Pancreas (tissue), 10 donors: ENCODE data around the gene SYNE2. TPM values are rescaled to one million over a fixed set of nuclear protein-coding genes. Genes with fewer than 3 reads are reported as not detected.

Experiments used
- ATAC-seq, 4 donors: fragments of 200-7000 bp; cut with Tn5 transposase; one replicate each; pipeline versions ENCODE4 v1.8.0 to v1.9.1; 2020; ENCODE audit warnings: mild to moderate bottlenecking in 4 of 4, moderate library complexity in 4 of 4
- DNase-seq, 6 donors: peaks; one replicate each; pipeline ENCODE4 v3.0.0-alpha.2; 2020
- FAIRE-seq: peaks from 2 replicates; lab custom pipeline; 2012; peaks lifted over from hg19 to GRCh38; lab: Jason Lieb, UNC
- H3K27ac ChIP-seq, 4 donors: fragments of 200-600 bp; sonication (generic); 1 replicate in 3 of 4; 2 replicates in 1 of 4; pipeline versions ENCODE4 v1.5.0 to v1.8.0; 2020
- H3K27me3 ChIP-seq, 4 donors: fragments of 200-600 bp; one replicate each; pipeline ENCODE4 v1.8.0; 2021
- H3K36me3 ChIP-seq, 3 donors: fragments of 200-600 bp; sonication (generic) in 1 of 3; one replicate each; pipeline versions ENCODE4 v1.5.0 to v1.8.0; 2020 to 2021
- H3K4me1 ChIP-seq, 3 donors: fragments of 200-600 bp; one replicate each; pipeline ENCODE4 v1.8.0; 2021
- H3K4me3 ChIP-seq, 4 donors: fragments of 200-600 bp; sonication (generic) in 2 of 4; one replicate each; pipeline versions ENCODE4 v1.5.0 to v1.8.0; 2020 to 2021
- H3K9me3 ChIP-seq, 4 donors: fragments of 200-600 bp; one replicate each; pipeline ENCODE4 v1.8.0; 2021
- WGBS, 2 donors: extraction: QIAGEN DNeasy Blood & Tissue Kit; methylation state at CpG; one replicate each; pipeline ENCODE4 v1.1.7; 2013; 5-methylcytosine and 5-hydroxymethylcytosine counted together
- intact Hi-C, 3 donors: fragments of 100-400 bp; cut with DNase I; formaldehyde crosslinking; loops; one replicate each; pipeline versions ENCODE4 v1.11.1 to v1.14.2; 2022
- polyA plus RNA-seq, 2 donors: library from polyadenylated mRNA; stranded (reverse); fragments of 200-250 nt; gene quantifications; one replicate each; pipeline ENCODE4 v1.2.3, GENCODE V29; 2013
- total RNA-seq, 6 donors: library from RNA; stranded (reverse); fragmentation: NEBNext Ultra II Directional in 4 of 6; extraction: Animal tissue kit (Norgen Biotek cat#: 25700) in 4 of 6; gene quantifications; one replicate each; pipeline versions ENCODE4 v1.2.1 to v1.2.4, GENCODE V29; 2021 to 2023
- TF ChIP-seq, protein P1 (sequence below), 4 donors: fragments of 200-600 bp; sonication (generic) in 3 of 4; IDR thresholded peaks; one replicate each; pipeline versions ENCODE4 v1.5.0 to v1.8.0; 2021; ENCODE audit warnings: antibody characterized with exemption in 4 of 4
- donor health status: healthy with polysubstance abuse.
- donor health status: DM: no; HTN: no; CAD: no; lungs with moderate emphysema.
- donor health status: DM: no; HTN: no; CAD: no.
- donor health status: control.
- donor health status: control.
- donor health status: Bipolar disorder and iron deficiency.
- donor health status: DM: yes; HTN: yes; CAD: no.
- donor health status: DM: no; HTN: no; CAD: no.
- donor health status: DM: no; HTN: no; CAD: no.
- donor health status: DM: yes; HTN: yes; CAD: no.

SYNE2 gene
- total and polyA plus RNA-seq, 8 donors: 45.2 to 103 (median 56.6) TPM

DNA sequence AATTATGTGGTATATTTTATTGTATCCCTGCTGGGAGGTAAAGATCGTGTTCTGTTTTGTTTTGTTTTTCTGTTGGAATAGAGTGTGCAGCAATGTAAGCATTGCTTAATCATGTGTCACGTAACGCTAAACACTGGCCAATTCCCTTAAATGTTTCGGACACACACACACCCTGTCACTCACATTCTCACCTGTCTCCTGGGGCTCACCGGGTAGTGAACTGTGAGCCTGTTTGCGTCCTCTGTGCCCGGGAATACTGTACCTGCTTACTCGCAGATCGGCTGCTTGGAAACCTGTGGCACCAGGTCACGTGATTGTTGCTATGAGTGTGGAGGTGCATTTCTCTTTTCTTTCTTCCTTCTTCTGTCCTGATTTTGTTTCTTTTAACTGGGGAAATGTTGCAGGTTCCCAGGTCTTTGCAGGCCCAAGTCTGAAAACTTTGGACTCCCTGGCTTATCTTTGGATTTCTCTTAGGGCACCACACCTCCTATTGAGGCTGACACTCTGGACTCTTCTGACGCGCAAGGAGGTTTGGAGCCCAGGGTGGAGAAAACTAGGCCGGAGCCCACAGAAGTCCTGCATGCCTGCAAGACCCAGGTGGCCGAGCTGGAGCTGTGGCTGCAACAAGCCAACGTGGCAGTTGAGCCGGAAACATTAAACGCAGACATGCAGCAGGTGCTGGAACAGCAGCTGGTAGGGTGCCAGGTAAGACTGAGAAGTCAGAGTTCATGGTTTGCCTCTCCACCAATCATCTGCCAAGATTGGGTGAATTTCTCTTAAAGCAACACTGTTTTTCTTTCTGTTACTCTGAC lies 260.3 kb downstream of the SYNE2 start:
- Histone ChIP-seq H3K4me1 (peaks cover 10 to 17% (median 12%) of the 10 kb centered on the region in 3 donors), H3K4me3 (peak overlapping the region in 2 of 4 donors; percentile 28 to 29), H3K9me3 (no peaks in the 10 kb centered on the region), H3K27ac (peak overlapping the region; percentile 33 to 91 (median 82)), H3K36me3 (no peaks in the 10 kb centered on the region), H3K27me3 (no peaks in the 10 kb centered on the region)
- ATAC-seq: peak; percentile 79 to 87 (median 86)
- FAIRE-seq: no peak
- TF ChIP-seq, protein P1, sequence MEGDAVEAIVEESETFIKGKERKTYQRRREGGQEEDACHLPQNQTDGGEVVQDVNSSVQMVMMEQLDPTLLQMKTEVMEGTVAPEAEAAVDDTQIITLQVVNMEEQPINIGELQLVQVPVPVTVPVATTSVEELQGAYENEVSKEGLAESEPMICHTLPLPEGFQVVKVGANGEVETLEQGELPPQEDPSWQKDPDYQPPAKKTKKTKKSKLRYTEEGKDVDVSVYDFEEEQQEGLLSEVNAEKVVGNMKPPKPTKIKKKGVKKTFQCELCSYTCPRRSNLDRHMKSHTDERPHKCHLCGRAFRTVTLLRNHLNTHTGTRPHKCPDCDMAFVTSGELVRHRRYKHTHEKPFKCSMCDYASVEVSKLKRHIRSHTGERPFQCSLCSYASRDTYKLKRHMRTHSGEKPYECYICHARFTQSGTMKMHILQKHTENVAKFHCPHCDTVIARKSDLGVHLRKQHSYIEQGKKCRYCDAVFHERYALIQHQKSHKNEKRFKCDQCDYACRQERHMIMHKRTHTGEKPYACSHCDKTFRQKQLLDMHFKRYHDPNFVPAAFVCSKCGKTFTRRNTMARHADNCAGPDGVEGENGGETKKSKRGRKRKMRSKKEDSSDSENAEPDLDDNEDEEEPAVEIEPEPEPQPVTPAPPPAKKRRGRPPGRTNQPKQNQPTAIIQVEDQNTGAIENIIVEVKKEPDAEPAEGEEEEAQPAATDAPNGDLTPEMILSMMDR (IDR thresholded peaks at IDR 0.05): no peak
- DNase-seq: peak; percentile 74 to 85 (median 82)
- 30 to 32% methylated on average over 17 of the region's 17 CpGs for WGBS, 2 donors
- intact Hi-C loops: no loop called here

DNA sequence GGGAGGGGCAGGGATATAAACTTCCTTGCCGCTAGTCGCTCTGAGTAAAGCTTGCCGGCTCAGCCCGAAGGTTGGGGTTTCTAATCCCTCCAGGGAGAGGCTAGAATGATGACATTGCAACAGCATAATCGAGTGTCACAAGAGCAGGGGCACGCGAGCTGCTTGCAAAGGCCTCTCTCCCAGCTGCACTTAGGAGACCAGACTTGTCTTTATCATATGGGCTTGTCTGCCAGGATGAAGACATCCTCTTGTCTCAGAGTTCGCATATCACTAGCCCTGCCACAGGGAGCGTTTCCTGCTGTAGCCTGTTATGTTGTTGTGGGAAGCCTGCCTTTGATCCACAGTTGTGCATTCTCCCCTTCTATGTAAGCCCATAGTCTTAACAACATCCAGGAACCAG lies 261.4 kb downstream of the SYNE2 start:
- intact Hi-C loops: no loop called here
- H3K4me1 ChIP-seq: peaks cover 10 to 27% (median 12%) of the 10 kb centered on the region in 3 donors
- FAIRE-seq (no peak), ATAC-seq (peak in 2 of 4 donors; percentile 2 to 12), DNase-seq (peak in 1 of 6 donors; percentile 56)
- H3K4me3 ChIP-seq: peak overlapping the region in 2 of 4 donors; percentile 28 to 29
- WGBS, 2 donors: 37 to 50% methylated on average over 9 of the region's 9 CpGs
- H3K27me3 ChIP-seq: no peaks in the 10 kb centered on the region
- TF ChIP-seq, protein P1 (IDR thresholded peaks at IDR 0.05): no peak
- H3K36me3 ChIP-seq: no peaks in the 10 kb centered on the region
- peak overlapping the region in 2 of 4 donors; percentile 77 to 91 for H3K27ac ChIP-seq
- H3K9me3 ChIP-seq: no peaks in the 10 kb centered on the region

DNA sequence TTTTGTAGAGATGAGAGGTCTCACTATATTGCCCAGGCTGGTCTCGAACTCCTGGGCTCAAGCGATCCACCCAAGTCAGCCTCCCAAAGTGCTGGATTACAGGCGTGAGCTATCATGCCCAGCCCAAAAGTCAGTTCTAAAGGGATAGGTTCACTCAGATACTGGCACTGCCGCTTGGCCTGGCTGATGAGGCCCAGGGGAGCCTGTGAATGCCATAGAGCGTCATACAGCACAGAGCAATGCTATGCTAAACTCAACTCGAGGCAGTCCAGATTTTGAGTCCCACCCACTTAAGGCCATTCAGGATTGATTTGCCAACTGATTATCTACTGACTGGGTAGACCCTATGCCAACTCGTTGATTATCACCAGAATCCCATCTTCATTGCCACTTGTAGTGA lies 262.0 kb downstream of the SYNE2 start:
- H3K9me3 ChIP-seq: no peaks in the 10 kb centered on the region
- peak overlapping the region in 1 of 4 donors; percentile 29 for H3K4me3 ChIP-seq
- peak overlapping the region in 1 of 4 donors; percentile 91 for H3K27ac ChIP-seq
- FAIRE-seq (no peak), DNase-seq (no peak), ATAC-seq (no peak)
- intact Hi-C loops: no loop called here
- WGBS, 2 donors: 85 to 87% methylated on average over 7 of the region's 7 CpGs
- TF ChIP-seq, protein P1 (IDR thresholded peaks at IDR 0.05): no peak
- H3K27me3 ChIP-seq: no peaks in the 10 kb centered on the region
- H3K4me1 ChIP-seq: peaks cover 4 to 27% (median 12%) of the 10 kb centered on the region in 3 donors
- H3K36me3 ChIP-seq: no peaks in the 10 kb centered on the region

DNA sequence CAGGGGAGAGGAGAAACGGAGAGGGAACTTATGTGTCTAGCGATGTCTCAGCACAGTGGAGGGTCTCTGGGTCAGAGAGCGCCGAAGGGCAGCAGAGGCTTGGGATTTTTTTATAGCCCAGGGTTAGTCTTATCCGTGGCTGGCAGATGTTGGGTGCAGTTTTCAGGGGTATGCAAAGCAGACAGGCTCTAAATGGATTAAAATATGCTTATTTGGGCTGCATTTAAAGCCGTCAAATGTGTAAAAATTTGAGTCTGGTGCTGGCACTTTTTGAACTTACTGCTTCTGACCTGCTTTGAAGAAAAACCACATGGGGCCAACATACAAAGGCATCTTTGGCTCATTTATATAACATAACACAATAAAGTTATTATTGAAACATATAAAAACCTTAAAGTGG lies 262.6 kb downstream of the SYNE2 start:
- Histone ChIP-seq H3K27me3 (no peaks in the 10 kb centered on the region), H3K27ac (no peak overlapping the region), H3K4me1 (peaks cover 0 to 27% (median 12%) of the 10 kb centered on the region in 3 donors), H3K36me3 (no peaks in the 10 kb centered on the region), H3K9me3 (no peaks in the 10 kb centered on the region), H3K4me3 (no peak overlapping the region)
- 95 to 96% methylated on average over 6 of the region's 6 CpGs for WGBS, 2 donors
- intact Hi-C loops: no loop called here
- no peak for FAIRE-seq
- ATAC-seq: no peak
- no peak for DNase-seq
- TF ChIP-seq, protein P1 (IDR thresholded peaks at IDR 0.05): no peak
